K562 (cell line): ENCODE data around the gene TLX2. TPM values are rescaled to one million over a fixed set of nuclear protein-coding genes. Genes with fewer than 3 reads are reported as not detected.

ENCODE experiments used
- ATAC-seq: fragments of 200-7000 bp; cut with Tn5 transposase; 3 replicates; pipeline ENCODE4 v1.9.1; 2020; ENCODE audit warnings: moderate library complexity
- BruUV-seq: library from RNA; stranded (reverse); fragments of 400-500 nt; replicated peaks from 2 replicates; lab custom pipeline; 2021; lab: Mats Ljungman, UMichigan
- CTCF ChIA-PET: fragments of 300-600 bp; formaldehyde crosslinking; extraction: SDS; loops from one replicate; lab custom pipeline; 2021; ENCODE audit warnings: low intra/inter-chr PET ratio; lab: Yijun Ruan, JAX
- POLR2A ChIA-PET: fragments of 300-600, 350-650 bp; sonication (Branson Sonifier 250); formaldehyde crosslinking; extraction: SDS; loops from one replicate; lab custom pipeline; 2021; ENCODE audit warnings: antibody characterized with exemption, inconsistent platforms; lab: Yijun Ruan, JAX
- DNase-seq, 4 experiments: peaks; one replicate each; pipeline versions ENCODE4 v3.0.0 to v3.0.0-alpha.2; 2011 to 2018; ENCODE audit warnings: low spot score in 3 of 4, mixed read lengths in 3 of 4; ENCODE audit errors: extremely low read depth in 1 of 4
- FAIRE-seq: peaks from 2 replicates; lab custom pipeline; 2011; peaks lifted over from hg19 to GRCh38; lab: Jason Lieb, UNC
- H2AFZ ChIP-seq: 2 replicates; pipeline ENCODE4 v1.6.0; 2011; ENCODE audit warnings: low read depth, low read length, control low read depth, inconsistent platforms
- H3K27ac ChIP-seq: fragments of 200-600 bp; 3 replicates; pipeline ENCODE4 v1.8.0; 2011; ENCODE audit warnings: low read depth, mild to moderate bottlenecking, control low read depth, inconsistent platforms, low read length, moderate library complexity, mixed read lengths; ENCODE audit errors: extremely low read depth
- H3K27me3 ChIP-seq, 2 experiments: fragments of 300-600 bp in 1 of 2; 2 replicates in 1 of 2; 3 replicates in 1 of 2; pipeline versions ENCODE4 v1.6.0 to v1.8.0; 2011; ENCODE audit warnings: inconsistent platforms in 2 of 2, low read length in 2 of 2, mild to moderate bottlenecking in 1 of 2, mixed read lengths in 1 of 2, moderate library complexity in 1 of 2; ENCODE audit not compliant: control insufficient read depth in 2 of 2, insufficient read depth in 2 of 2
- H3K36me3 ChIP-seq: fragments of 300-600 bp; 3 replicates; pipeline ENCODE4 v1.8.0; 2011; ENCODE audit warnings: mild to moderate bottlenecking, low read length, inconsistent platforms; ENCODE audit not compliant: control insufficient read depth, insufficient read depth
- H3K4me1 ChIP-seq, 2 experiments: fragments of 200-600 bp in 1 of 2; replicated peaks in 1 of 2; 2 replicates in 1 of 2; 3 replicates in 1 of 2; pipeline versions ENCODE4 v1.5.1 to v1.8.0; 2011; ENCODE audit warnings: inconsistent platforms in 2 of 2, low read length in 2 of 2, mild to moderate bottlenecking in 1 of 2, mixed read lengths in 1 of 2, moderate library complexity in 1 of 2; ENCODE audit not compliant: control insufficient read depth in 2 of 2, insufficient read depth in 2 of 2
- H3K4me2 ChIP-seq: 2 replicates; pipeline ENCODE4 v1.6.1; 2011; ENCODE audit warnings: low read length, control low read depth, inconsistent platforms, mixed read lengths; ENCODE audit not compliant: insufficient read depth
- H3K4me3 ChIP-seq: fragments of 200-600 bp; sonication (generic), shearing (Covaris generic); 2 replicates; pipeline ENCODE4 v1.5.1; 2016; ENCODE audit warnings: control low read depth, inconsistent platforms
- H3K79me2 ChIP-seq: fragments of 200-600 bp; 3 replicates; pipeline ENCODE4 v1.8.0; 2011; ENCODE audit warnings: low read length, inconsistent platforms; ENCODE audit not compliant: control insufficient read depth, insufficient read depth
- H3K9ac ChIP-seq, 2 experiments: 2 replicates each; pipeline versions ENCODE4 v1.6.0 to v1.6.1; 2011; ENCODE audit warnings: low read depth in 2 of 2, low read length in 2 of 2, control low read depth in 1 of 2, inconsistent platforms in 1 of 2, mild to moderate bottlenecking in 1 of 2, mixed read lengths in 1 of 2; ENCODE audit not compliant: insufficient read depth in 1 of 2
- H3K9me1 ChIP-seq: one replicate; pipeline ENCODE4 v1.6.0; 2011; ENCODE audit warnings: inconsistent platforms, mild to moderate bottlenecking, low read length, moderate library complexity; ENCODE audit not compliant: control insufficient read depth, insufficient read depth
- H3K9me3 ChIP-seq: replicated peaks from 2 replicates; pipeline ENCODE4 v1.5.1; 2011; ENCODE audit warnings: low read depth, low read length, inconsistent platforms; ENCODE audit not compliant: control insufficient read depth, insufficient read depth
- H4K20me1 ChIP-seq: replicated peaks from 2 replicates; pipeline ENCODE4 v1.6.1; 2011; ENCODE audit warnings: low read length, inconsistent platforms, mixed read lengths; ENCODE audit not compliant: control insufficient read depth, insufficient read depth
- EWSR1 ChIP-seq: fragments of 450-650 bp; IDR thresholded peaks from 2 replicates; pipeline ENCODE4 v1.6.1; 2018; ENCODE audit warnings: borderline replicate concordance, mild to moderate bottlenecking, low read depth, moderate library complexity; ENCODE audit not compliant: partially characterized antibody
- JUND ChIP-seq, 2 experiments: IDR thresholded peaks; 2 replicates in 1 of 2; 3 replicates in 1 of 2; pipeline ENCODE4 v1.6.1; 2011; ENCODE audit warnings: borderline replicate concordance in 2 of 2, low read depth in 2 of 2, low read length in 2 of 2, improper control_type of control experiment in 1 of 2, missing biosample characterization in 1 of 2, missing genetic modification characterization in 1 of 2, missing genetic modification reagents in 1 of 2
- MCM7 ChIP-seq, 2 experiments: fragments of 450-650 bp; IDR thresholded peaks; 2 replicates each; pipeline ENCODE4 v1.6.1; 2016 to 2018
- POLR2AphosphoS5 ChIP-seq: IDR thresholded peaks from 2 replicates; pipeline ENCODE4 v1.6.1; 2011; ENCODE audit warnings: mild to moderate bottlenecking, low read depth, low read length, moderate library complexity; ENCODE audit not compliant: control insufficient read depth, insufficient read depth
- POLR3A ChIP-seq: IDR thresholded peaks from 2 replicates; pipeline ENCODE4 v1.6.1; 2011; ENCODE audit warnings: borderline replicate concordance, mild to moderate bottlenecking, moderate library complexity; ENCODE audit not compliant: insufficient read length, insufficient read depth; ENCODE audit errors: extremely low read depth
- PRPF4 ChIP-seq: fragments of 200-400 bp; formaldehyde crosslinking; IDR thresholded peaks from one replicate; pipeline ENCODE4 v1.6.1; 2017; ENCODE audit warnings: low read length, low read depth, mild to moderate bottlenecking; ENCODE audit not compliant: insufficient read depth, poor library complexity, severe bottlenecking
- in situ Hi-C: fragments of 300-500 bp; cut with MboI; formaldehyde crosslinking; loops from 4 replicates; pipeline ENCODE4 v1.15.0; 2018; ENCODE audit warnings: inconsistent platforms, mixed read lengths
- intact Hi-C: fragments of 100-400 bp; cut with micrococcal nuclease; formaldehyde crosslinking; loops from 2 replicates; pipeline ENCODE4 v1.14.2; 2022
- polyA plus RNA-seq, 8 experiments: library from polyadenylated mRNA; depleted of rRNA in 4 of 8; stranded (reverse) in 5 of 8; unstranded in 3 of 8; fragments of >200 nt; fragmentation: Nextera tagmentation in 2 of 8; fragmentation: Illumina TruSeq in 1 of 8; extraction: Ambion mirVana in 2 of 8; extraction: Trizol in 1 of 8; gene quantifications; 2 replicates each; pipeline versions ENCODE4 v1.2.1 to v1.2.3, GENCODE V29; 2011 to 2014; ENCODE audit warnings: inconsistent platforms in 1 of 8, missing spikeins in 1 of 8
- total RNA-seq, 7 experiments: library from RNA; depleted of rRNA in 6 of 7; stranded (reverse); fragments of >200 nt in 6 of 7; fragmentation: Illumina TruSeq in 2 of 7; extraction: Trizol in 2 of 7; gene quantifications; 2 replicates each; pipeline versions ENCODE4 v1.2.1 to v1.2.3, GENCODE V29; 2011 to 2021; ENCODE audit warnings: low replicate concordance in 1 of 7
- TF ChIP-seq, protein P1 (sequence below): fragments of 450-650 bp; IDR thresholded peaks from 2 replicates; pipeline ENCODE4 v1.6.1; 2017; ENCODE audit warnings: antibody characterized with exemption, mild to moderate bottlenecking
- TF ChIP-seq, protein P2 (sequence below): IDR thresholded peaks from 3 replicates; pipeline ENCODE4 v1.6.1; 2011; ENCODE audit warnings: borderline replicate concordance, mild to moderate bottlenecking; ENCODE audit not compliant: insufficient read length, insufficient read depth
- TF ChIP-seq, protein P3 (sequence below): fragments of 250-450 bp; sonication (Bioruptor Pico); IDR thresholded peaks from 2 replicates; pipeline ENCODE4 v1.4.0; 2020; ENCODE audit warnings: borderline replicate concordance

The TLX2 gene
- total and polyA plus RNA-seq, 9 of the 15 experiments (the other 6 are each of a cell fraction or from before 2014, with no cell fraction given) = not detected

DNA sequence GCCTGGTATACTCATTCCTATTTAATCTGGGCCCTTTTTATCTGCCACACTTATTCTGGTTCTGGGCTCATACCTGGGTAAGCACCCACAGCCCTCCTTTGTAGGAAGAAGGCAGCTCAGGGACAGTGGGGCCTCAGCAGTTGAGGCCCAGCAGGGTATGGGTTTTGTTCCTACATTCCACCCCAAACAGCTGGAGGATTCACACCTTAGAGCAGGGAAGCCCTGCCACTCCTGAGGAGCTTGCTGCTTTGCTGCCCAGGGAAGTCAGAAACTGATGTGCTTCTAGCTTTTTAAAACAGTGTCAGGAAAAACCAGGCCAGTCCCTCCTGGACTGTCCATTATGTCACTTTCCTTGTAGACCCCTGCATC is 13.7 kb upstream of the TLX2 start:
- ChIA-PET CTCF (no interaction called here), POLR2A (interaction anchor here (0.6 to 2.4 kb wide), 6 partner anchors 9 to 30 kb away, joined by 3 to 13 read pairs (median 4); partner anchors contain the start of genes CCDC142 and TTC31)
- Histone ChIP-seq H3K9ac (no peak overlapping the region), H3K79me2 (peaks cover 30% of the 10 kb centered on the region), H3K9me1 (no peaks in the 10 kb centered on the region), H3K27me3 (no peaks in the 10 kb centered on the region), H3K4me3 (no peak overlapping the region), H3K9me3 (no peaks in the 10 kb centered on the region), H3K4me2 (no peak overlapping the region), H3K36me3 (peaks cover 7% of the 10 kb centered on the region; the same call in 2 of the 3 replicates), H2AFZ (no peak overlapping the region), H3K27ac (no peak overlapping the region), H3K4me1 (peaks cover 24 to 56% of the 10 kb centered on the region in 2 experiments; a peak in 4 of 5 replicates), H4K20me1 (no peaks in the 10 kb centered on the region)
- FAIRE-seq (no peak), DNase-seq (no peak), ATAC-seq (no peak)
- in situ Hi-C loops (no loop called here), intact Hi-C loops (loop anchor here (5.0 kb wide), 1 partner anchor 72 kb away; no protein-coding TSS in a partner anchor)
- no TSS peak for BruUV-seq
- TF ChIP-seq POLR3A (no peak), POLR2AphosphoS5 (no peak), PRPF4 (no peak), MCM7 (IDR thresholded peaks at IDR 0.05) (no peak), JUND (IDR thresholded peaks at IDR 0.05; ENCODE audit: borderline replicate concordance, low read depth, low read length) (no peak), JUND (tag; IDR thresholded peaks at IDR 0.05; ENCODE audit: borderline replicate concordance, low read depth, low read length) (no peak), EWSR1 (no peak)
- TF ChIP-seq, protein P1, sequence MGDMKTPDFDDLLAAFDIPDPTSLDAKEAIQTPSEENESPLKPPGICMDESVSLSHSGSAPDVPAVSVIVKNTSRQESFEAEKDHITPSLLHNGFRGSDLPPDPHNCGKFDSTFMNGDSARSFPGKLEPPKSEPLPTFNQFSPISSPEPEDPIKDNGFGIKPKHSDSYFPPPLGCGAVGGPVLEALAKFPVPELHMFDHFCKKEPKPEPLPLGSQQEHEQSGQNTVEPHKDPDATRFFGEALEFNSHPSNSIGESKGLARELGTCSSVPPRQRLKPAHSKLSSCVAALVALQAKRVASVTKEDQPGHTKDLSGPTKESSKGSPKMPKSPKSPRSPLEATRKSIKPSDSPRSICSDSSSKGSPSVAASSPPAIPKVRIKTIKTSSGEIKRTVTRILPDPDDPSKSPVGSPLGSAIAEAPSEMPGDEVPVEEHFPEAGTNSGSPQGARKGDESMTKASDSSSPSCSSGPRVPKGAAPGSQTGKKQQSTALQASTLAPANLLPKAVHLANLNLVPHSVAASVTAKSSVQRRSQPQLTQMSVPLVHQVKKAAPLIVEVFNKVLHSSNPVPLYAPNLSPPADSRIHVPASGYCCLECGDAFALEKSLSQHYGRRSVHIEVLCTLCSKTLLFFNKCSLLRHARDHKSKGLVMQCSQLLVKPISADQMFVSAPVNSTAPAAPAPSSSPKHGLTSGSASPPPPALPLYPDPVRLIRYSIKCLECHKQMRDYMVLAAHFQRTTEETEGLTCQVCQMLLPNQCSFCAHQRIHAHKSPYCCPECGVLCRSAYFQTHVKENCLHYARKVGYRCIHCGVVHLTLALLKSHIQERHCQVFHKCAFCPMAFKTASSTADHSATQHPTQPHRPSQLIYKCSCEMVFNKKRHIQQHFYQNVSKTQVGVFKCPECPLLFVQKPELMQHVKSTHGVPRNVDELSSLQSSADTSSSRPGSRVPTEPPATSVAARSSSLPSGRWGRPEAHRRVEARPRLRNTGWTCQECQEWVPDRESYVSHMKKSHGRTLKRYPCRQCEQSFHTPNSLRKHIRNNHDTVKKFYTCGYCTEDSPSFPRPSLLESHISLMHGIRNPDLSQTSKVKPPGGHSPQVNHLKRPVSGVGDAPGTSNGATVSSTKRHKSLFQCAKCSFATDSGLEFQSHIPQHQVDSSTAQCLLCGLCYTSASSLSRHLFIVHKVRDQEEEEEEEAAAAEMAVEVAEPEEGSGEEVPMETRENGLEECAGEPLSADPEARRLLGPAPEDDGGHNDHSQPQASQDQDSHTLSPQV = no peak
- TF ChIP-seq, protein P2, sequence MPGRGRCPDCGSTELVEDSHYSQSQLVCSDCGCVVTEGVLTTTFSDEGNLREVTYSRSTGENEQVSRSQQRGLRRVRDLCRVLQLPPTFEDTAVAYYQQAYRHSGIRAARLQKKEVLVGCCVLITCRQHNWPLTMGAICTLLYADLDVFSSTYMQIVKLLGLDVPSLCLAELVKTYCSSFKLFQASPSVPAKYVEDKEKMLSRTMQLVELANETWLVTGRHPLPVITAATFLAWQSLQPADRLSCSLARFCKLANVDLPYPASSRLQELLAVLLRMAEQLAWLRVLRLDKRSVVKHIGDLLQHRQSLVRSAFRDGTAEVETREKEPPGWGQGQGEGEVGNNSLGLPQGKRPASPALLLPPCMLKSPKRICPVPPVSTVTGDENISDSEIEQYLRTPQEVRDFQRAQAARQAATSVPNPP = no peak
- TF ChIP-seq, protein P3, sequence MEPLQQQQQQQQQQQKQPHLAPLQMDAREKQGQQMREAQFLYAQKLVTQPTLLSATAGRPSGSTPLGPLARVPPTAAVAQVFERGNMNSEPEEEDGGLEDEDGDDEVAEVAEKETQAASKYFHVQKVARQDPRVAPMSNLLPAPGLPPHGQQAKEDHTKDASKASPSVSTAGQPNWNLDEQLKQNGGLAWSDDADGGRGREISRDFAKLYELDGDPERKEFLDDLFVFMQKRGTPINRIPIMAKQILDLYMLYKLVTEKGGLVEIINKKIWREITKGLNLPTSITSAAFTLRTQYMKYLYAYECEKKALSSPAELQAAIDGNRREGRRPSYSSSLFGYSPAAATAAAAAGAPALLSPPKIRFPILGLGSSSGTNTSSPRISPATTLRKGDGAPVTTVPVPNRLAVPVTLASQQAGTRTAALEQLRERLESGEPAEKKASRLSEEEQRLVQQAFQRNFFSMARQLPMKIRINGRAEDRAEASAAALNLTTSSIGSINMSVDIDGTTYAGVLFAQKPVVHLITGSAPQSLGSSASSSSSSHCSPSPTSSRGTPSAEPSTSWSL (CRISPR knock-in tag) = no peak
